AG08395 (cell line): Measurements from ENCODE around the gene INSYN2B.
"Not testable (repeated sequence)": the region's sequence is repeated elsewhere in the genome, so short reads cannot be mapped to it uniquely, and the experiment has no call there.

Source experiments
- DNase-seq: peaks from one replicate; pipeline ENCODE4 v3.0.0; 2012; ENCODE audit warnings: mixed read lengths, low spot score

Gene INSYN2B

GRCh38 chr5:169971780-169972179 lies 8.5 kb downstream of the INSYN2B start:
- DNase-seq, result no peak

DNA sequence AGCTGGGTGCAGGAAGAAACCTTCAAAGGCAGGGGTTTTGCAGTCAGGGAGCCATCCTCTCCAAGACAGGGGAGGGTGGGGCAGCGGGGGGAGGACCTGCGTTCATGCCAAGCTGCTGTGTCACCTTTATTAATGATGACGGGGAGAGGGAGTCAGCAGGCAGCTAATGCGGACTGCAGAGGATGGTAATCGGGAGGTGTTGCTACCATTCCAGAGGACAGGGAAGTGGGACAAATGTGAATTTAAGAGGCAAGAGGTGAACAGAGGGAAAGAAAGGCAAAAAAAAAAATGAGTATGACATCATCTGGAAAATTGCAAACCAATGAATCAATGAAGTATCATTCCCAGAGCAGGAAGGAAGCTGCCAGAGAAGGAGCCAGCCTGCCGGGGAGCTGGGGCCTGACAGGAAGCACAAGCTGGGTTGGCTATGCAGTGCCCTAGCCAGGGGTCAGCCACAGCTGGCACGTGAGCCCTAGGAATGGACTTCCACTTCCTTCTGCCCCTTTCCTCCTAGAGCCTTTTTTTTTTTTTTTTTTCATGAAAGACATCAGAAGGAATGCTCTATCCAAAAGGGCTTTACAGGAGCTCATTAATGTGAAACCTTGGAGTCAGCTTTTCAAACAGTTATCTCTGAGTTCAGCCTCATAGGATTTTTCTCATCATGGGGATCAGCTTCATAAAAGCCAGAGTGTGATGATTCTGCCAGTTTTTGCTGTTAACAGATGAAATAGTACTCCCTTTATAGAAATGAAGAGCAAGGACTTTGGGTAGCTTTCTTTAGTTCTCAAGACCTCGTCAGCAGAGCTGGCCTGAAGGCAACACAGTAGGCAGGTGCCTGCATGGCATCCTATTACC lies 9.2 kb downstream of the INSYN2B start:
- peak; percentile 87 for DNase-seq

- DNase-seq, result no peak
Observed at GRCh38 chr5:169970339-169970738, 10.0 kb downstream of the INSYN2B start.

GRCh38 chr5:169964246-169964645 lies 16.0 kb downstream of the INSYN2B start:
- no peak for DNase-seq

- no peak for DNase-seq
Observed at GRCh38 chr5:169960659-169961058, 19.6 kb downstream of the INSYN2B start.

GRCh38 chr5:169958278-169958677 lies 22.0 kb downstream of the INSYN2B start:
- no peak for DNase-seq

GRCh38 chr5:169956756-169957155 lies 23.5 kb downstream of the INSYN2B start:
- DNase-seq, result no peak

DNA sequence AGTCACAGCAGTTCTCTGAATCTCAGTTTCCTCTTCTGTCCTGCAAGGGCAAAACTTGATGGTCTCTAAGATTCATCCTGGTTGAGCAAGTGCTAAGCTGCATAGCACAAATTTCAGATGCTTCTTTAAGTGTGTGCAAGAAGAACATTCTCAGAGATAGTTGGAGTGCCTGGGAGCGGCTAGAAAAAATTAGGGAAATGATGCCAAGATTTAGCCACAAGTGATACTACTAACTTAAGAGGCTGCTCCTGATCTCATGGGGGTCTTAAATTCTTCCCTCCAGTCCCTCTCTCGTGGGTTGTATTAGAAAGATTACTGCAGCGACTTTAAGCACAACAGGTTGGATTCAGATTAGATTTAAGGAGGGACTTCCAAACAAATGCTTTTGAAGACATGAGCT lies 24.2 kb downstream of the INSYN2B start:
- no peak for DNase-seq

- no peak for DNase-seq
Observed at GRCh38 chr5:169954786-169955185, 25.5 kb downstream of the INSYN2B start.

- not testable (repeated sequence) for DNase-seq
Observed at GRCh38 chr5:169953196-169953595, 27.1 kb downstream of the INSYN2B start.

GRCh38 chr5:169950333-169950732 lies 30.0 kb downstream of the INSYN2B start:
- DNase-seq, result no peak

GRCh38 chr5:169946743-169947295 lies 33.5 kb downstream of the INSYN2B start:
- DNase-seq, result no peak

DNA sequence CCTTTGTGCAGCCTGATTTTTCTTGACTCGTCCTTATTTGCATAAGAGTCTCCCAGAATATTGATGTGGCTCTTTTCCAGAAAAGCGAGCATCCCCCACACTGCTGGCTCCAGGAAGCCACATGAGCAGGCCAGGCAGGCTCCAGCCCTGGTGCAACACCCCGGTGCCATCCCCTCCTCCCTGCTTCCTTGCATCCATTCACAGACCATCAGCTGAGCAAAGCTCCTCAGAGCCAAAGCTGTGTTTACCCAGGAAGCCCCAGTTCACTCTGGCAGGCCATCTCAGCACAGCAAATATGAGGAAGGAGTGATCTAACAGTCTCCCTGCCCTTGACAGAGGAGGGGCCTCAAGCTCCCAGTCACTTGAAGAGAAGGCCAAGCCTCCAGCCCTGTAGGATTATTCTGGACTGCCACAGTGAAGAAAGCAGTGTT lies 34.4 kb downstream of the INSYN2B start:
- DNase-seq, result peak; percentile 93

GRCh38 chr5:169944922-169945680 lies 35.2 kb downstream of the INSYN2B start:
- no peak for DNase-seq

DNA sequence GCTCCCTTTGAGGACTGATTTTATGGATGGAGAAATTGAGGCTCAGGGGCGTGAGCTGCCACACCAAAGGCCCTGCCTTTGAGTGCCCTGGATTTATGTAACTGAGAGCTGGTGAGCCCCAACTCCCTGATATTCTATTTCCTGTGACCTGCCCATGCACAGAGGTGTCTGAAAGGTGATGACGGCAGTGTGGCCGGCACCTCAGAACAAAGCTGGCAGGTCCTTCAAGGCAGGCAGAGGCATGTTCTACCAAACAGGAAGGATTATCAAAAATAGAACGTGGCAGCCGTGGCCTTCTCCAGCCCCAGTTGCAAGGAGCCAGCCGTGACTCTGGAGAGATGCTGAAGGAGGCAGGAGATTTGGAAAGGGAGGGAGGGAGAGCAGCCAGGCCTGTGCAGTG lies 36.2 kb downstream of the INSYN2B start:
- no peak for DNase-seq

DNA sequence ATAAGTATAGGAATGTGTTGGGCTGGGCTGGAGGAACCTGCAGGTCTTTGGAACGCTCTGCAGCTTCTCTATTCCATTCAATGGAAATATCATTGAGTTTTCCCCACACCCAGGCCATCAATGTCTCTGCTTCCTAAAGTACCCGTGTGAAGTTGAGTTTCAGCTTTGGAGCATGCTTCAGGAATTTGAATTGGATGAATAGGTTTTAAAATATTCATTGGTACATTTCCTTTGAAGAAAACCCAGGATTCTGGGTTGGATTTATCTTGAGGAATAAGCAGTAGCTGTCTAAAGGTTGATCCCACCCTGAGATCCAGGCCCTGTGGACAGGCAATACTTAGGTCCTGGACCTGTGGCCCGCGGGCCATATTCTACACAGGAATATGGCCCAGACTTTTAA lies 37.3 kb downstream of the INSYN2B start:
- peak; percentile 29 for DNase-seq

- DNase-seq, result peak; percentile 71
Observed at GRCh38 chr5:169942181-169942580, 38.1 kb downstream of the INSYN2B start.

DNA sequence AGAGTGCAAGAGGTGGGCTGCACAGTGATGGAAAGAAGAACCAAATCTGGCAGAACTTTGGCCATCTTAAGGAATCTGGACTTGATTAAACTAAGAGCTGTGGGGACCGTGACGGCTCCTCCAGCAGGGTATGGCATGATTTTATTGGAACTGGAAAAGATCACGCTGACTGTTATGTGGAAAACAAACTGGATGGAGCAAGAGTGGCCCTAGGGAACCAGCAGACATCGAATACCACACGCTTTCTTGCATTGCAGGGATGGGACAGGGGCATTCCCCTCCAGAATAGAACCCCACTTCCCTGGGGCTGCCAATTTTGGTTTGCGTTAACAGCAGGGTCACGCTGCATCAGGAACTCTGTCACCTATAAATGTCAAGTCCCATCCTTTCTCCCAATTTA lies 38.8 kb downstream of the INSYN2B start:
- peak; percentile 37 for DNase-seq

GRCh38 chr5:169939731-169940130 lies 40.6 kb downstream of the INSYN2B start:
- DNase-seq, result no peak

DNA sequence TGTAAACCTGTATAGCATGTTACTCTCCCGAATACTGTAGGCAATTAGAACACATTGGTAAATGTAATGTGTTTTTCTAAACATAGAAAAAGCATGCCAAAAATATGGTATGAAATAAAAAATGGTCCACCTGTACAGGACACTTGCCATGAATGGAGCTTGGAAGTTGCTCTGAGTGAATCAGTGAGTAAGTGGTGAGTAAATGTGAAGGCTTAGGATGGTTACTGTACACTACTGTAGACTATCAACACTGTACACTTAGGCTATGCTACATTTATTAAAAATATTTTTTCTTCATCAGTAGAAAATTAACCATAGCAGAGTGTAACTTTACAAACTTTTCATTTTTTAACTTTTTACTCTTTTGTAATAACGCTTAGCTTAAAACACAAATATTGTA lies 41.9 kb downstream of the INSYN2B start:
- no peak for DNase-seq

GRCh38 chr5:169935762-169936161 lies 44.5 kb downstream of the INSYN2B start:
- DNase-seq, result no peak

DNA sequence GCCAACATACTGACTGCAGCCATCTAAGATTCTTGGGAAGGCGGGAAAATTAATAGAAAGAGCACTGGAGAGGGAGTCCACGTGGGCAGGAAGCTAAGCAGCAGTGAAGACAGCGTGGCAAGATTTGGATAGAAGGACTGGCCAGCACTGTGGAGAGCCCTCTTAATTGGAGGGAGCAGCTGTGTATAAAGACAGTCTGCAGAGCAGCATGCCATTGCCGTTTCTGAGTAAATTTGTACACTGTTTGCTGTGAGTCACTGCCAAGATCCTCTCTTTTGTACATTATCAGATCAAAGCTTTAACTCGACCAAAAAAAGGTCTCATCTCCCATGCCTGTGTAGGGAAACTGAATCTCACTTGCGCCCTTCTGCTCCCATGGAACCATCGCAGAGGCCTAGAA lies 45.3 kb downstream of the INSYN2B start:
- no peak for DNase-seq

DNA sequence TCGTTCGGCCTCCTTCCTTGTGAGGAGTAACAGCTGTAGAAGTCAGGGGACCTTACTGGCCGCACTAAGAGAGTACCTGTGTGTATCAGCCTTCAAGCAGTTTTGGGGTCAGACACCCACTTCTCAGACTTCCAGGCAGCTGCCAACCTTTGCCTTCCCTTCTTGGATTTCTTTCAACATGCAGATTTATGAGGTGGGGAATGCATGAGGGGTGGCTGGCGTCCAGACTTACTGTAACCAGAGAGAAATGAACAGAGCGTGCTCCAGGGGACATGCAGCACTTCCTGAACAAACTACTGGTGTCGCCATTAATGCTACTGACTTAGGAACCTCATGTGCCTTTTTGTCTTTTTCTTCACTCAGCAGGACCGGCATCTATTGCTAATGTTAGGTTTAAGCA lies 46.7 kb downstream of the INSYN2B start:
- no peak for DNase-seq
